HepG2 (cell line): ENCODE measurements around the gene VKORC1. TPM values are rescaled to one million over a fixed set of nuclear protein-coding genes. Genes with fewer than 3 reads are reported as not detected.

Experiments
- ATAC-seq: fragments of 200-7000 bp; cut with Tn5 transposase; 3 replicates; pipeline ENCODE4 v1.9.1; 2020; ENCODE audit warnings: mild to moderate bottlenecking, moderate library complexity
- BruUV-seq: library from RNA; stranded (reverse); fragments of 400-500 nt; replicated peaks from 2 replicates; lab custom pipeline; 2021; lab: Mats Ljungman, UMichigan
- CTCF ChIA-PET: fragments of 300-600 bp; formaldehyde crosslinking; extraction: SDS; loops from one replicate; lab custom pipeline; 2021; ENCODE audit warnings: low total read pairs, inconsistent platforms, low intra/inter-chr PET ratio; lab: Yijun Ruan, JAX
- POLR2A ChIA-PET: fragments of 350-600 bp; sonication (Branson Sonifier 250); formaldehyde crosslinking; loops from one replicate; lab custom pipeline; 2020; ENCODE audit warnings: antibody characterized with exemption, inconsistent platforms; lab: Yijun Ruan, JAX
- DNase-seq: peaks from one replicate; pipeline ENCODE4 v3.0.0-alpha.2; 2015; ENCODE audit warnings: low spot score
- FAIRE-seq: peaks from 3 replicates; lab custom pipeline; 2011; peaks lifted over from hg19 to GRCh38; lab: Jason Lieb, UNC
- H2AFZ ChIP-seq: one replicate; pipeline ENCODE4 v1.6.1; 2011; ENCODE audit warnings: low read length, inconsistent platforms
- H3K27ac ChIP-seq: fragments of 300-600 bp; 3 replicates; pipeline ENCODE4 v1.8.0; 2011; ENCODE audit warnings: mixed run types, mild to moderate bottlenecking, mixed read lengths, low read length, inconsistent platforms; ENCODE audit not compliant: insufficient read depth; ENCODE audit errors: extremely low read length
- H3K27me3 ChIP-seq, 2 experiments: fragments of 200-600 bp in 1 of 2; 2 replicates in 1 of 2; 3 replicates in 1 of 2; pipeline versions ENCODE4 v1.6.0 to v1.8.0; 2011; ENCODE audit warnings: low read length in 2 of 2, mild to moderate bottlenecking in 2 of 2, moderate library complexity in 2 of 2, inconsistent platforms in 1 of 2; ENCODE audit not compliant: insufficient read depth in 2 of 2, control insufficient read depth in 1 of 2
- H3K36me3 ChIP-seq, 2 experiments: fragments of 200-600 bp in 1 of 2; replicated peaks in 1 of 2; 2 replicates in 1 of 2; 3 replicates in 1 of 2; pipeline versions ENCODE4 v1.5.1 to v1.8.0; 2011; ENCODE audit warnings: low read length in 2 of 2, inconsistent platforms in 1 of 2; ENCODE audit not compliant: insufficient read depth in 2 of 2, control insufficient read depth in 1 of 2
- H3K4me1 ChIP-seq: 2 replicates; pipeline ENCODE4 v1.5.1; 2012; ENCODE audit warnings: low read length, inconsistent platforms; ENCODE audit not compliant: insufficient read depth
- H3K4me2 ChIP-seq: 2 replicates; pipeline ENCODE4 v1.6.0; 2011; ENCODE audit warnings: low read depth, low read length, inconsistent platforms
- H3K4me3 ChIP-seq, 3 experiments: fragments of 200-600 bp in 1 of 3; sonication (generic), shearing (Covaris generic) in 1 of 3; replicated peaks in 1 of 3; 2 replicates each; pipeline ENCODE4 v1.5.1; 2011 to 2016; ENCODE audit warnings: low read length in 3 of 3, inconsistent platforms in 2 of 3, low read depth in 2 of 3, mild to moderate bottlenecking in 2 of 3, control low read depth in 1 of 3, mixed read lengths in 1 of 3; ENCODE audit not compliant: insufficient read depth in 1 of 3
- H3K79me2 ChIP-seq: one replicate; pipeline ENCODE4 v1.6.1; 2011; ENCODE audit warnings: low read length, inconsistent platforms; ENCODE audit not compliant: insufficient read depth
- H3K9ac ChIP-seq: 2 replicates; pipeline ENCODE4 v1.6.0; 2011; ENCODE audit warnings: mild to moderate bottlenecking, low read depth, low read length, inconsistent platforms; ENCODE audit not compliant: insufficient read depth
- H3K9me3 ChIP-seq: 2 replicates; pipeline ENCODE4 v1.5.1; 2012; ENCODE audit warnings: mild to moderate bottlenecking, low read length
- H4K20me1 ChIP-seq: 2 replicates; pipeline ENCODE4 v1.6.0; 2011; ENCODE audit warnings: inconsistent platforms, mild to moderate bottlenecking, low read length, moderate library complexity; ENCODE audit not compliant: insufficient read depth
- ARNTL ChIP-seq: sonication (generic); formaldehyde crosslinking; IDR thresholded peaks from 2 replicates; pipeline ENCODE4 v1.4.0; 2020; ENCODE audit warnings: mild to moderate bottlenecking, missing genetic modification reagents
- ASH2L ChIP-seq: fragments of 300-600, 200-600 bp; sonication (generic); IDR thresholded peaks from 2 replicates; pipeline ENCODE4 v1.7.0; 2017; ENCODE audit warnings: low read depth, mild to moderate bottlenecking, moderate library complexity, mixed read lengths, low read length; ENCODE audit not compliant: insufficient read length
- ATF7 ChIP-seq, 2 experiments: fragments of 450-650 bp in 1 of 2; sonication (generic) in 1 of 2; formaldehyde crosslinking in 1 of 2; IDR thresholded peaks; 2 replicates each; pipeline versions ENCODE4 v1.4.0 to v1.6.1; 2016 to 2020; ENCODE audit warnings: antibody characterized with exemption in 1 of 2, mild to moderate bottlenecking in 1 of 2, missing genetic modification reagents in 1 of 2
- CBX5 ChIP-seq: sonication (generic); formaldehyde crosslinking; IDR thresholded peaks from 2 replicates; pipeline ENCODE4 v1.4.0; 2020; ENCODE audit warnings: missing genetic modification reagents, borderline replicate concordance
- DR1 ChIP-seq: sonication (generic); formaldehyde crosslinking; IDR thresholded peaks from 2 replicates; pipeline ENCODE4 v1.8.0; 2021; ENCODE audit warnings: mild to moderate bottlenecking, missing genetic modification reagents, inconsistent platforms
- FLYWCH1 ChIP-seq: sonication (generic); formaldehyde crosslinking; IDR thresholded peaks from 2 replicates; pipeline ENCODE4 v1.8.1; 2023; ENCODE audit warnings: mild to moderate bottlenecking, missing genetic modification reagents
- FOXA1 ChIP-seq, 2 experiments: fragments of 450-650 bp in 1 of 2; sonication (generic) in 1 of 2; formaldehyde crosslinking in 1 of 2; IDR thresholded peaks; 2 replicates each; pipeline versions ENCODE4 v1.4.0 to v1.6.1; 2016 to 2020; ENCODE audit warnings: missing genetic modification reagents in 1 of 2
- HMG20B ChIP-seq: conservative IDR thresholded peaks from 2 replicates; pipeline ENCODE4 v1.6.1; 2016; ENCODE audit warnings: missing genetic modification reagents, missing compliant biosample characterization
- ISX ChIP-seq: sonication (generic); formaldehyde crosslinking; conservative IDR thresholded peaks from 2 replicates; pipeline ENCODE4 v1.5.0; 2020; ENCODE audit warnings: missing genetic modification reagents
- KDM5A ChIP-seq: fragments of 200-600 bp; sonication (generic); IDR thresholded peaks from 2 replicates; pipeline ENCODE4 v1.7.0; 2018; ENCODE audit warnings: antibody characterized with exemption, mild to moderate bottlenecking, low read length, borderline replicate concordance
- MAF1 ChIP-seq: sonication (generic); formaldehyde crosslinking; IDR thresholded peaks from 2 replicates; pipeline ENCODE4 v1.5.0; 2020; ENCODE audit warnings: missing genetic modification reagents, borderline replicate concordance
- MAFK ChIP-seq, 2 experiments: IDR thresholded peaks in 1 of 2; conservative IDR thresholded peaks in 1 of 2; 2 replicates each; pipeline ENCODE4 v1.6.1; 2011; ENCODE audit warnings: improper control_type of control experiment in 2 of 2, low read length in 2 of 2
- MED8 ChIP-seq: sonication (generic); formaldehyde crosslinking; IDR thresholded peaks from 2 replicates; pipeline ENCODE4 v1.8.1; 2023; ENCODE audit warnings: mild to moderate bottlenecking, missing genetic modification reagents; ENCODE audit not compliant: insufficient replicate concordance
- SMAD3 ChIP-seq: sonication (generic); formaldehyde crosslinking; IDR thresholded peaks from 2 replicates; pipeline ENCODE4 v1.4.0; 2020; ENCODE audit warnings: missing genetic modification reagents
- TOE1 ChIP-seq: sonication (generic); formaldehyde crosslinking; IDR thresholded peaks from 2 replicates; pipeline ENCODE4 v1.4.0; 2020; ENCODE audit warnings: mild to moderate bottlenecking, missing genetic modification reagents
- YY1 ChIP-seq: IDR thresholded peaks from 2 replicates; pipeline ENCODE4 v1.6.1; 2011; ENCODE audit warnings: low read length, low read depth, moderate library complexity, mild to moderate bottlenecking; ENCODE audit not compliant: insufficient read depth, insufficient replicate concordance
- ZNF12 ChIP-seq: sonication (generic); formaldehyde crosslinking; IDR thresholded peaks from 2 replicates; pipeline ENCODE4 v1.5.0; 2020; ENCODE audit warnings: missing genetic modification reagents
- ZNF589 ChIP-seq: sonication (generic); formaldehyde crosslinking; conservative IDR thresholded peaks from 2 replicates; pipeline ENCODE4 v1.8.0; 2022; ENCODE audit warnings: mild to moderate bottlenecking, moderate library complexity, missing genetic modification reagents
- ZNF790 ChIP-seq: sonication (generic); formaldehyde crosslinking; IDR thresholded peaks from 2 replicates; pipeline ENCODE4 v1.8.0; 2022; ENCODE audit warnings: missing genetic modification reagents, mild to moderate bottlenecking, borderline replicate concordance
- WGBS: methylation state at CpG from one replicate; pipeline ENCODE4 v1.1.6; 2017; ENCODE audit warnings: low lambda C conversion rate; 5-methylcytosine and 5-hydroxymethylcytosine counted together
- in situ Hi-C: cut with HindIII; loops from 2 replicates; pipeline ENCODE4 v1.10.0; 2017; ENCODE audit warnings: low pct_unique_long_range_greater_than_20kb; ENCODE audit not compliant: extremely low pct_ligation_motif_present
- intact Hi-C: fragments of 100-400 bp; cut with micrococcal nuclease; formaldehyde crosslinking; loops from one replicate; pipeline ENCODE4 v1.10.0; 2022; ENCODE audit not compliant: unreplicated experiment
- polyA plus RNA-seq, 8 experiments: library from polyadenylated mRNA; depleted of rRNA in 3 of 8; stranded (reverse) in 7 of 8; unstranded in 1 of 8; fragments of >200 nt; fragmentation: Illumina TruSeq in 4 of 8; extraction: Trizol in 4 of 8; gene quantifications; 2 replicates each; pipeline versions ENCODE4 v1.2.1 to v1.2.3, GENCODE V29; 2011 to 2016; ENCODE audit warnings: low read depth in 4 of 8, missing spikeins in 1 of 8, mixed read lengths in 1 of 8; ENCODE audit not compliant: insufficient read depth in 1 of 8
- total RNA-seq, 5 experiments: library from RNA; depleted of rRNA; stranded (reverse); fragments of >200 nt; fragmentation: Illumina TruSeq; extraction: Trizol; gene quantifications; 2 replicates each; pipeline ENCODE4 v1.2.3, GENCODE V29; 2016; ENCODE audit warnings: low read depth in 1 of 5
- TF ChIP-seq, protein P1 (sequence below): sonication (generic); formaldehyde crosslinking; conservative IDR thresholded peaks from 2 replicates; pipeline ENCODE4 v1.4.0; 2020; ENCODE audit warnings: mild to moderate bottlenecking, missing genetic modification reagents, moderate library complexity
- TF ChIP-seq, protein P2 (sequence below): sonication (generic); formaldehyde crosslinking; IDR thresholded peaks from 2 replicates; pipeline ENCODE4 v1.4.0; 2020; ENCODE audit warnings: missing genetic modification reagents

VKORC1 gene
- total and polyA plus RNA-seq, 2 of the 13 experiments (the other 11 are each of a cell fraction or from before 2014, with no cell fraction given) = 141 to 615 TPM

GRCh38 chr16:31131841-31132271, 37.3 kb upstream of the VKORC1 start (continued):
- TF ChIP-seq ZNF790 (CRISPR knock-in tag) = no peak
- no peak for TF ChIP-seq SMAD3 (CRISPR knock-in tag)
- TF ChIP-seq MAFK (conservative IDR thresholded peaks at IDR 0.05 in 1 of 2, IDR thresholded peaks at IDR 0.05 in 1 of 2; ENCODE audit: low read length in 2 of 2) = no peak
- no peak for TF ChIP-seq ISX (CRISPR knock-in tag)
- TF ChIP-seq HMG20B = no peak
- no peak for TF ChIP-seq ZNF12
- TF ChIP-seq FOXA1 (IDR thresholded peaks at IDR 0.05) = no peak
- no peak for TF ChIP-seq FOXA1 (CRISPR knock-in tag; IDR thresholded peaks at IDR 0.05)
- TF ChIP-seq KDM5A = no peak
- TF ChIP-seq, all 625 proteins: peak for 0

DNA sequence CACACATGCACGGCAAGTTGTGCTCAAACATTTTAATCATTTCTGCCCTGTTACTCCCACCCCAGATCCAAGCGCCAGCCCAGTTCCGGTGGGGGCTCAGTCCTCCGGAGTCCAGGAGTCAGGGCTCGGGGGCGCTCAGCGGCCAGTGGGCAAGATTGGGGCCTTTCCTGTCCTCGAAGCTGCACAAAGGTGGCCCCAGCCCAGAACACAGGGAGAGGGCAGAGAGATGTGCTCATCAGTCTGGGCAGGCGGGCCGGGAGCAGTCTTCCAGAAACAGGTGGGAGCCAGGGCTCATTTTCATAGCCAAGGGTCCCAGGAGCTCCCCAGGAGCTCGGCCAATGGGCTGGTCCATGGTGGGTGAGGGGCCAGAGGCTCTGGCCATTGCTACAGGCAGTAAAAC, 36.8 kb upstream of the VKORC1 start:
- H3K9me3 ChIP-seq = no peaks in the 10 kb centered on the region
- intact Hi-C loops (no loop called here), in situ Hi-C loops (no loop called here)
- H2AFZ ChIP-seq = no peak overlapping the region
- WGBS = 98% methylated on average over 10 of the region's 11 CpGs
- H3K4me2 ChIP-seq = no peak overlapping the region
- peaks cover 17 to 18% of the 10 kb centered on the region in 2 experiments; a peak in 4 of 5 replicates for H3K36me3 ChIP-seq
- H3K27me3 ChIP-seq = peaks cover 2 to 3% of the 10 kb centered on the region in 2 experiments; a peak in 2 of 5 replicates
- no peak overlapping the region for H3K27ac ChIP-seq
- peaks cover 29% of the 10 kb centered on the region for H3K4me1 ChIP-seq
- no peaks in the 10 kb centered on the region for H3K79me2 ChIP-seq
- no TSS peak for BruUV-seq
- H3K4me3 ChIP-seq = no peak overlapping the region
- ATAC-seq (no peak), DNase-seq (no peak), FAIRE-seq (no peak)
- POLR2A ChIA-PET = interaction anchor here (1.7 to 4.2 kb wide), 2 partner anchors 14 kb away, joined by 8 to 17 read pairs; partner anchors contain the start of gene KAT8
- CTCF ChIA-PET = no interaction called here
- no peaks in the 10 kb centered on the region for H4K20me1 ChIP-seq
- H3K9ac ChIP-seq = no peak overlapping the region
- TF ChIP-seq ARNTL (CRISPR knock-in tag) (no peak), ZNF589 (CRISPR knock-in tag) (no peak), YY1 (no peak), SMAD3 (CRISPR knock-in tag) (no peak), DR1 (CRISPR knock-in tag) (no peak), ATF7 (IDR thresholded peaks at IDR 0.05) (no peak), ATF7 (CRISPR knock-in tag; IDR thresholded peaks at IDR 0.05) (no peak), FLYWCH1 (CRISPR knock-in tag) (no peak), MAFK (conservative IDR thresholded peaks at IDR 0.05 in 1 of 2, IDR thresholded peaks at IDR 0.05 in 1 of 2; ENCODE audit: low read length in 2 of 2) (no peak), MAF1 (CRISPR knock-in tag) (no peak), ASH2L (no peak), TOE1 (CRISPR knock-in tag) (no peak), CBX5 (CRISPR knock-in tag) (no peak), MED8 (CRISPR knock-in tag) (no peak)
- TF ChIP-seq, protein P1, sequence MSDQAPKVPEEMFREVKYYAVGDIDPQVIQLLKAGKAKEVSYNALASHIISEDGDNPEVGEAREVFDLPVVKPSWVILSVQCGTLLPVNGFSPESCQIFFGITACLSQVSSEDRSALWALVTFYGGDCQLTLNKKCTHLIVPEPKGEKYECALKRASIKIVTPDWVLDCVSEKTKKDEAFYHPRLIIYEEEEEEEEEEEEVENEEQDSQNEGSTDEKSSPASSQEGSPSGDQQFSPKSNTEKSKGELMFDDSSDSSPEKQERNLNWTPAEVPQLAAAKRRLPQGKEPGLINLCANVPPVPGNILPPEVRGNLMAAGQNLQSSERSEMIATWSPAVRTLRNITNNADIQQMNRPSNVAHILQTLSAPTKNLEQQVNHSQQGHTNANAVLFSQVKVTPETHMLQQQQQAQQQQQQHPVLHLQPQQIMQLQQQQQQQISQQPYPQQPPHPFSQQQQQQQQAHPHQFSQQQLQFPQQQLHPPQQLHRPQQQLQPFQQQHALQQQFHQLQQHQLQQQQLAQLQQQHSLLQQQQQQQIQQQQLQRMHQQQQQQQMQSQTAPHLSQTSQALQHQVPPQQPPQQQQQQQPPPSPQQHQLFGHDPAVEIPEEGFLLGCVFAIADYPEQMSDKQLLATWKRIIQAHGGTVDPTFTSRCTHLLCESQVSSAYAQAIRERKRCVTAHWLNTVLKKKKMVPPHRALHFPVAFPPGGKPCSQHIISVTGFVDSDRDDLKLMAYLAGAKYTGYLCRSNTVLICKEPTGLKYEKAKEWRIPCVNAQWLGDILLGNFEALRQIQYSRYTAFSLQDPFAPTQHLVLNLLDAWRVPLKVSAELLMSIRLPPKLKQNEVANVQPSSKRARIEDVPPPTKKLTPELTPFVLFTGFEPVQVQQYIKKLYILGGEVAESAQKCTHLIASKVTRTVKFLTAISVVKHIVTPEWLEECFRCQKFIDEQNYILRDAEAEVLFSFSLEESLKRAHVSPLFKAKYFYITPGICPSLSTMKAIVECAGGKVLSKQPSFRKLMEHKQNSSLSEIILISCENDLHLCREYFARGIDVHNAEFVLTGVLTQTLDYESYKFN (CRISPR knock-in tag) = no peak
- TF ChIP-seq, protein P2, sequence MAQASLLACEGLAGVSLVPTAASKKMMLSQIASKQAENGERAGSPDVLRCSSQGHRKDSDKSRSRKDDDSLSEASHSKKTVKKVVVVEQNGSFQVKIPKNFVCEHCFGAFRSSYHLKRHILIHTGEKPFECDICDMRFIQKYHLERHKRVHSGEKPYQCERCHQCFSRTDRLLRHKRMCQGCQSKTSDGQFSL (CRISPR knock-in tag) = no peak
